ENCODE results near the gene CIROP. TPM values are rescaled to one million over a fixed set of nuclear protein-coding genes. Genes with fewer than 3 reads are reported as not detected.
A peak's percentile ranks its signal among the peaks of the same experiment; 100 is the strongest.

Gene CIROP
- polyA plus RNA-seq, 4 donors, result 0.05 to 0.11 TPM; not detected in 2

DNA sequence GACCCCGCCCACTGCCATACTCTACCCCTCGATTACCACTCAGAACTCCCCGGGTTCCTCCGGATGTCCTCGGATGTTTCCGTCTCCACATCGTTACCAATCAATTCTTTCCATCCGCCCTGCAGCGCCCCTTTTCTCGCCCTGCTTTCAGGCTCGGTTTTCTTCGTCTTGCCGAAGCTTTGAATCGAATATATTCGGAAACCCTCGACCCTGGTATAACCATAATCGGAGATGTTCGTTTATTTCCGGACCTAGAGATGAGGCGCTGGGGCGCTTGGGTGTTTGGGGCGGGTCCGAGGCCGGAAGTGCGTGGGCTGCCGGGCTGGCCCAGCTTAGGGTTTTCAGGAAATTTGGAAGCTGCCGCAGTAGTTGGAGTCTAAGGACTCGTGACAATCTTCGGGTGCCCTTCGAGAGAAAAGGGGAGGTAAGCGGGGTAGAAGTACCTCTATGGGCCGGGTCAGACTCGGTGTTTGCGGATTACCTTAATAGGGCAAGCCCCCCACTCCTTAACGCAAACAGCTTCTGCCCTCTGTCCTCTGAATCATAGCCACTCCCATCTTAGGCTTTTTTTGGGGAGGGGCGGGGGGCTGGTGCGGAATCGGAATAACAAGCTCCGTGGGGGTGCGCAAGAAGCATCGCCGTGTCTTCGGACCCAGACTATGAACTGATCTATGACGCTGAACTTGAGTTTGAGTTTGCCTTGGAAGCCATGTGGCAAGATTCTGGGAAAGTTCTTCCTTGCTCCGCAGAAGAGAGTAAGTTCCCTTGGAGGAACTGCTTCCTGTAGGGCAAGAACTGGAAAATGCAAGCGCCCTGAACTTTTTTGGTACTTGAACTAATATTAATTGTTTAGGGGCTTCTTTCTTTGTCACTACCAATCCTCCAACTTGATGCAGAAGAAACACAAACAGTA, 9.3 kb downstream of the CIROP start, which contains the start of gene C14orf119:
Gene C14orf119, plus strand, starts transcription at position 310 of the 913 bp plus-strand sequence. CDS start 2,154 bp downstream, outside the sequence.
- peak; percentile 99 to 100 (median 100) for DNase-seq (ENCODE audit: low read depth in 4 of 4, low spot score in 3 of 4)

DNA sequence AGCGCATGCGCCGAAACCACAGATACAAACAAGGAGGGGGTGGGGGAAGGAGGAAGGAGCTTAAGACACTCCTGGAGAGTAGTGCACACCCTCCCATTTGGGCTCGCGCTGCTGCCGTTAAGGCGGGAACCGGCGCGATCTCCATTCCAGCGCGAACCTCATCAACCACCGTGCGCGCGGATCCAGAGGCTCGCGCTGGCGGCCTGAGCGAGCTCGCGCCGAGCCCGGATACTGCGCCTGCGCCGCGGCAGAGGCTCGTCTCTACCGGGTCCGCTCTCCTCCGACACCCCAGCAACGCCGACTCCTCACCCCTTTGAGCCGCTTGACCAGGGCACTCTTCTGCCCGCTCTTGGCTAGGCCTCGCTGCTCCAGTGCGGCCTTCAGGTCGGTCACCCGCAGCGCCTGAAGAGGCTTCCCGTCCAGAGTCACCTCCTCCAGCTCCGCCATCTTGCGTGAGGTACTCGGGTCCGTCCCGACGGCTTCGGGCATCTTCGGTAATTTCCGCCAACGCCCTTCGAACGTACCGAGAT, 10.1 kb downstream of the CIROP start, which contains the start of gene ACIN1:
Gene ACIN1, minus strand, starts transcription at position 471 of the 530 bp plus-strand sequence. Its CDS starts 24 bp downstream, at position 447.
- peak; percentile 76 to 89 (median 80) for DNase-seq (ENCODE audit: low read depth in 4 of 4, low spot score in 3 of 4)

DNA sequence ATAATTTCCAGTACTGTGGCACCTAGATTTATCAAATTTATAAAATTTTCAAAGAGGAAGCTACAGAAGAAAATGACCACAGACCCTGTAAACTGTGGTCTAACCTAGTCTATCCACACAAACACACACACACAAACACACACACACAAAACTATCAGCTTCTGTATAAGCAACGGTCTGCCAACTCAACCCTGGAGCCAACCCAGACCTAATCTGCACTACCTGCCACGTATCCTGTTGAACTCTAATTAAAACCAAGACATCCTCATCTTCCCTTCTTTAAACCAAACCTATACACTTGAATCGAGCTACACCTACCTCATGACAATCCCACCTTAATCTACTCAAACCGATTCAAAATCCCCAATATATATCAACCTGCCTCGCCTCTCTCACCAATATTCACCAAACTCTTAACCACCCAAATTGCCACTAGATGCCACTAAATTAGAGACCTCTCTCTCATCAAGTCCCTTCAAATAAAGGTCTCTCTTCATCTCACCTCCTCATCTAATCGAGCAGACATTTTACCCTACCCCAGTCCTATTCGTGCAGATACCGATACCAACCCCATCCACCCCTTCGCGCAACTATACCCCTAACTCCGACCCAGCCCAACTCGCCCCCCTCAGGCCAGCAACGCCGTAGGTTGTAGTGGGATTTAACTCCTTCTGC, 10.7 kb downstream of the CIROP start:
- DNase-seq (ENCODE audit: low read depth in 4 of 4, low spot score in 3 of 4), result no peak

DNA sequence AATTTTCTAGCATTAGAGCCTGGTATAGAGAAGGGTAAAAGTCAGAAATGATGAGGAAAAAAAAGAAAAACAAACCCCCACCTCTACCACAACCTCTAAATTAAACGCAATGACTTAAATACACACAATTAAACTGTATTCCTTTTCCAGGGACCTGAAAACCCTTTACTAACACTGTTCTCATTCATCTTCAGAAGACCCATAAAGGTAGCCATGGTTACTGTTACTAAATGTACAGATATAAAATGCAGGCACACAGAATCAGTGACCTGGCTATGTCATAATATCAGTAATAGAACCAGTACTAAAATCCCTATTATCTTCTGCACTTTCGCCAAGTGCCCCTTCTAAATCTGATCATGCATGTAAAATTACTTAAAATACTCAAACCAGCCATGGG, 11.3 kb downstream of the CIROP start:
- DNase-seq (ENCODE audit: low read depth in 4 of 4, low spot score in 3 of 4), result no peak

DNA sequence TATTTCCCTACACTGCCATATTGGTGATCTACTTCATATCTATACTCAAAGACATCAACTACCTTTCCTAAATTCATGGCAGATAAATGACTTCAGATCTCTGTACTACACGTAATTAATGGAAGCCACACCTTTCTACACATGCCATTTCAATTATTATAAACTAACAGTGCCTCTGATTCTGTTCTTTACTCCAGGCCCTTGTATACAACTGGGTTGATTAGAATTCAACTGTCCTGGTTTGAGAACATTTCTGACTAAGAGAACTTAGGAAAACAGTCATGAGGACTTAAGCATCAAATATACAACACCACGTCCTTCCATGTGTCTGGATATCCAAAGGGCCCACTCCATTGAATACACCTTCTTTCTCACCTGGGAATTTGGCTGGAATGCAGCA, 11.7 kb downstream of the CIROP start:
- no peak for DNase-seq (ENCODE audit: low read depth in 4 of 4, low spot score in 3 of 4)

DNA sequence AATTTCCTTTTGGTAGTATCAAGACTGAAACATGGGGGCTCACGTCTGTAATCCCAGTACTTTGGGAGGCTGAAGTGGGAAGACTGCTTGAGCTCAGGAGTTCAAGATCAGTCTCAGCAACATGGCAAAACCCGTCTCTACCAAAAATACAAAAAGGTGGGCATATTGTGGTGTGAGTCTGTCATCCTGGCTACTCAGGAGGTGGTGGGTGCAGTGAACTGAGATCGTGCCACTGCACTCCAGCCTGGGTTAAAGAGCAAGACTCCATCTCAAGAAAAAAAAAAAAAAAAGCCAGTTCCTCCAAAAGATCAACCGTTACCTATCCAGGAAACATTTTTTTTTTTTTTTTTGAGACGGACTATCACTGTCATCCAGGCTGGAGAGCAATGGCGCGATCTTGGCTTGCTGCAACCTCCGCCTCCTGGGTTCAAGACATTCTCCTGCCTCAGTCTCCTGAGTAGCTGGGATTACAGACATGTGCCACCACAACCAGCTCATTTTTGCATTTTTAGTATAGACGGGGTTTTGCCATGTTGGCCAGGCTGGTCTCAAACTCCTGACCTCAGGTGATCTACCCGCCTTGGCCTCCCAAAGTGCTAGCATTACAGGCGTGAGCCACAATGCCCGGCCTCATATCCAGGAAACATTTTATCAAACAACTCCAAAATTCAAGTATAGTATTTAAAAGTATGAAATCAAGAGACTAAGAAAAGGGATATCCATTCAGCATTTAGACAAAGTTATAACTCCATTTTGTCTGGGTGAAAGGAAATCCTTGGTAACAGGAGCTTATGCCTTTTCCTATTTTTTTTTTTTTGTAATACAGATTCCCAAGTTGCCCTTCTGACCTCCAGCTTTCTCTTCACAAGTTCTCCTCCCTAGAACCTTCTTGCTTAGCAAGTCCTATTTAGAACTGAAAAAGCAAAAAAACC, 13.2 kb downstream of the CIROP start:
- no peak for DNase-seq (ENCODE audit: low read depth in 4 of 4, low spot score in 3 of 4)

DNA sequence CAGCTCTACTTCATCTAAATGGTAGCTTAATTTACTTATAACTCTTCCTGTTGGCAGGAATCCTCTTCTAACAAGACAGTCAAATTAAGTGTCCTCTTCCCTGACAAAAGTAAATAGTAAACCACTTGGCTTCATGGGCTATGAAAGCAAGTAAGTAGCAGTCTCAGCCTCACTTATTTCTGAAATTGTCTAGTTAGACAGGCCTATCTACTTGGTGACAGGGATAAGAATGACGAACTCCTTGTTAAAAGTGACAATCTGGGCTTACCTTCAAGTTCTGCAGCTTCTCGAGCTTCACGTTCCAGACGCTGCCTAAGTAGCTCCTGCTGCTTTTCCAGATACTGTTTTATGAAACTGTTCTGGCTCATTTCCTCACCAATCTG, 14.5 kb downstream of the CIROP start:
- DNase-seq (ENCODE audit: low read depth in 4 of 4, low spot score in 3 of 4), result no peak

DNA sequence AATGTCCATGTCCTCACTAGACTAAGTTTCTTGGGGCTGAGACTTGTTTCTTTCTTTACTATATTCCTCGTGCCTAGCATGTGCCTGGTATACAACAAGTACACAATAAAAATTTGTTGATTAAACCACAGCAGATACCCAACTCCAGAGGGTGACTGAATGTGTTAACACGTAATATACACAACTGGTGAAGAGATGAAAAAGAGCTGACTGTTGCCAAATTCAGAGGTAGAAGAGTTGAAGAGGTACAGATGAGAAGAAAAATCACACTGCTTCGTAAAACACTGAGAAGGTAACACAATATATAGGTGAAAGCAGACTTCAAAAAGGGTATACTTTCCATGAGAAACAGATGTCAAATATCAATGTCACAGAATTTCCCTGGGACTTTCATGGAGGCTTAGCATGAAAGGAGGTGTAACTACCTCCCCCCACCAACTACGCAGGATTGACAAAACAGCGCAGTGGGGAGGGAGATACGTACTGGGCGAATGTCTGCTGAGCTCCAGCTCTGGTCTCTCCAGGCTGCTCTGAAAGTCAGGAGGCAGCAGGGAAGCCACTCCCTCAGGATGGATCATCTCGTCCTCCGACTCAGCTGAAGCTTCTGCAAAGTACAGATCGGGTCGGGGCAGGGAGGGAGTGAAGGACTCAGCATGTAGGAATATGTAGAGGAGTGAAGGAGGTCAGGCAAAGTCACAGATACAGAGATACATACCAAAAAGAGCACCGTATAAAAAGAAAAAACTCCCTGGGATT, 15.1 kb downstream of the CIROP start:
- no peak for DNase-seq (ENCODE audit: low read depth in 4 of 4, low spot score in 3 of 4)

DNA sequence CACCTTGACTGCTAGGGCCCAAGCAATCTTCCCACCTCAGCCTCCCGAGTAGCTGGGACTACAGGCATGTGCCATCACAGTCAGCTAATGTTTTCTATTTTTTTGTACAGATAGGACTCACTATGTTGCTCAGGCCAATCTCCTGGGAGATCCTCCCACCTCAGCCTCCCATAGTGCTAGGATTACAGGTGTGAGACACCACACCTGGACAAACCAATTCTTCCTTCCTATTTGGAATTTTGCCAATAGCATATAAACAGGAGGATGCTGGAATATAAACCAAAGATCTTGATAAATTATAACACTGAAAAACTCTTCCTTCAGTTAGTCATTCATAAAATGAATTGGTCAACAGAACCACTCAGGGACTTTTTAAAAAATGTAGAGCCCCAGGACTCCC, 18.2 kb downstream of the CIROP start:
- DNase-seq (ENCODE audit: low read depth in 4 of 4, low spot score in 3 of 4), result no peak

DNA sequence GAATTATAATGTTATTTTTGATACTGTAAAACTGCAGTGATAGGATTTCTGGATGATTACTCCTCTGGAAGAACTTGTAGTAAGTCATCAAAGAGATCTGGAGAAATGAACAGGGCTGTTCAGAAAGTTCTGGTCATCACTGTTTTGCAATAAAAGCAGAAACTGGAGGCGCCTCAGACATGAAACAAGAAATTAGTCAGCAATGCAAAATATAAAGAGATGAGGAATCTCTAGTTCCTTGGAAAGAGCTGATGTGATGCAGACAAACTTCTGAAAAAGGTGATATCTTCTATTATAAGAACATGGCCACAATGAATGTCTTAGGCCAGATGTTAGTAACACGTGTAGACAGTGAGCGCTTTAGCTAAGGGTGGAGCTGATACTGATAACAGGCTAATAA, 19.3 kb downstream of the CIROP start:
- no peak for DNase-seq (ENCODE audit: low read depth in 4 of 4, low spot score in 3 of 4)

DNA sequence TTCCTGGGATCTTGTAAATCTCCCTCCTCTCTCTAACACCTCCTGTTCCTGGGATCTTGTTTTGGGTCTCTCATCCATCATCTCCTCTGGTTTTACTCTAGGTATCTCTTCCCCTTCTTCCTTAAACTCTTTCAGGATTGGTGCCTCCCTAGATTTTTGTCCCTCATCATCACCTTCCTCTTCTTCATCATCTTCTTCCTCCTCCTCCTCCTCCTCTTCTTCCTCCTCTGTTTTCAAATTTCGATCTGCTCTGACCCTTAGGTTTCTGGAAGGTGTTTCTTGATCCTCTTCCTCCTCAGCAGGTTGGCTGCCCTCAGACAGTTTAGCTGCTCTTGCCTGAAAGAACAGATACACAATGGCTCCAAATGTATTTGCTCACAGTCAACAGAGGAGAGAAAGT, 24.3 kb downstream of the CIROP start:
- DNase-seq (ENCODE audit: low read depth in 4 of 4, low spot score in 3 of 4), result no peak

DNA sequence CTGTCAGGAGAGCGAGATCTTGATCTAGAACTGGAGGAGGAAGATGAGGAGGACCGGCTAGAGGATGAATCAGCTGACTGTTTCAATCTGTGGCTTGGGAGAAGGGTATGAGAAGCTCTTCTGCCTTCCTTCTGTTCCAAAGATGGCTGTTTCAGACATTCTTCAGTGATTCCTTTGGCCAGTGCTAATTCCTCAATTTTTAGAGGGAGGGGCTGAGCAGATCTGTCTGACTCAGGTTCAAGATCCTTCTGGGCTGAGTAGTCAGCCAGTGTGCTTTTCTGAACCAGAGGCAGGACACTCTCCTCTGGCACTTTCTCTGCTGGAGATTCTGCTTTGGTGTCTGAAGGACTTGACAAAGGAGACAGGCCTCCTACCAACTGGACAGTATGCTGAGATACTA, 25.1 kb downstream of the CIROP start:
- DNase-seq (ENCODE audit: low read depth in 4 of 4, low spot score in 3 of 4), result no peak

DNA sequence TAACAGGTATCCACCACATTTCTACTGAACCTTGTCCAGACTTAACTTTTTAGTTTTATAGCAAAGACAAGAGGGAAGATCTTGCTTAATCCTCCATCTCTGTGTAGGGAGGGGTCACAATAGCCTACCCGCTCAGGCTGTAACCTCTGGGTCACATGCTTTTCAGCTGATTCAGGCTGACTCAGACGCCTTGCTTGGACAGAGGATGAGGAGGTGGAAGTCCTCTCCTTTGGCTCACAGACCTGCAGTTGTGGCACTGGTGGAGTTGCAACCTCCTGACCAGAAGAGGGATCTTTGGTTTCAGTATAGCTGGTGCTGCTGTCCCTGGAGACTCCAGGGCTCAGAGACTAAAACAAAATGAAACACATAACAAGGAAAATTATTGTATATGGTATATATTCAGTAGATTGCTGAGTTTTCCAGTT, 26.1 kb downstream of the CIROP start:
- DNase-seq (ENCODE audit: low read depth in 4 of 4, low spot score in 3 of 4), result no peak

DNA sequence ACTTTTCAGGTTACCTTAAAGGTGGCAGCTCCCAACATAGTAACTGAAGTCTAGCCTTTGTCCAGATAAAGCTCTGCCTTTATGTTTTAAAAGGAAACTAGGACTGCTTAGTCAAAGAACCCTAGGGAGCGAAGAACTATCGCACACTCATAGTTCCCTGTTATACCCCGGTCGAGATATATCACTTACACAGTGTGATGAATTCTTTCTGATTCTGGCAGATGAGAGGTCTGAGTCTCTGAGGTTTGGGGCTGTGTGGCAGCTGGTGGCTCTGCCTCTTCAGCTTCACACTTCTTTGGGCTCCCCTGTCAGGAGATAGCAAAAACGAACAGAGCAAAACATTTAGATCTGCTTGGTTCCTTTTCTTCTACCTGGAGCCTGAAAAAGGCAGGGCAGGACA, 26.8 kb downstream of the CIROP start:
- DNase-seq (ENCODE audit: low read depth in 4 of 4, low spot score in 3 of 4), result no peak

DNA sequence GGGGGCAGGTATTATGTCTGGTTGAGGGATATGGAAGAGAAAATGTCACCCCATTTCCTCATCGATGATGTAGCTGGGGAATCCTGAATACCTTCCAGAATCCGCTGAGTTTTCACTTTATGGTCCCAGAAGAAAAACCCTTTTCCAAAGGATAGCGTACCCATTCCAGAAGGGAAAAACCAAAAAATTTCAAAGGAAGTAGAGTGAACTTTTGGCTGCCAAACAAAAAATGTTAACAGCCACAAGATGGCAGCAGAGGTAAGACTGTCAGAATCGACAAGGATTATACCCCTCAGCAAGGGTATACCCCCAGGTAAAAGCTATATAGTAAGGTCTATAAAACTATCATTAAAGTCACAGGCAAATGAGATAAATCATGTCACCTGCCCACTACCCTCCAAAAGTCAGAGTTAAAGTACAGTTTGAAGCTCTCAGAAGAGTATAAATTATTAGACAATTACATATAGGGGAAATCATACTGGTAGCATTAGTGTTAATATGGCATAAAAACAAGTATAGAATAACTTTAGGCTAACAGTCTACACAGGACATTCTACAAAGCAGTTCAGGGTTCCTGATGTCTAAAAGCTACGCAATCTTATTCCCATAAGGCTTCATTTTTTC, 27.9 kb downstream of the CIROP start:
- DNase-seq (ENCODE audit: low read depth in 4 of 4, low spot score in 3 of 4), result no peak

DNA sequence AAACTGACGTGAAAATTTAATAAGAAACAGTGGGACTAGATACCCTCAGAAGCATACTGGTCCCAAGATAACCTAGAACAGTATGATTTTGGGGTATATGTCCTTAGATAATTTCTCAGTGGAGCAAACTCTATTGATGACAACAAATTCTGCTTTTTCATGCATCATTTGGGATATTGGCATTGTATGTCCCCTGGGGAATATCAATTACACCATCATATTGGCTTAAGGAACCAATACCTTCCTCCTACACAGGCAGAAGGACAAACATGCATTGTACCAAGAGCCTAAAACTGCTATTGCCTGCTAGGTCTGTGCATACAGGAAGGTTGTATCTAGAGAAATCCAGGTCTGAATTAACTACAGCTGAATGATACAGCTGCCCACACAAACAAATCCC, 29.9 kb downstream of the CIROP start:
- no peak for DNase-seq (ENCODE audit: low read depth in 4 of 4, low spot score in 3 of 4)

DNA sequence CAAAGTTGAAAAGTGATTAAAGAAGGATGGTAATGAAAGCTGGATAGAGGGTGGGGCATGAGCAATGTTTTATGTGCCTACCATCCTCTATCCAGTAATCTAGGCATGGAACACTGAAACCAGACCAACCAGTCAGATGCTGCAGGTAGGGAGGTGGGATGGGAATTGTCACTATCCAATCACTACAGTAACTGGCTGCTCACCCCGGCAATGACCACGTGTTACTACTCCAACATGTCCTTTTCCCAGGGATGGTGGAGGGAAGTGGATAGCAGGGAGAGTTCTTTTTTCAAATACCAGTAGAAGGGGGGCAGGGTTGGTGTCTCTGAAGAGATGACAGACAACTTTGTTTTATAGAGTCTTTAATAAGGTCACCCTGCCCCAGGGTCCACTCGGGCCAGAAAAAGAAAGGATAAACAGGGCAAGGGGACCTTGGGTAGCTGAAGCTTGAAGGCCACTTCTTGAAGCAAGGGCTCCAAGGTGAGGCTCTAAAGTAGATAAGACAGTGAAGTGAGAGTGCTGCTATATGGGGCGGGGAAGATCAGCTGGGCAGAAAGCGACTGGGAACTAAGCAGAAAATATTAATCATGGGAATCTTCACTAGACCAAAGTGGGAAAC, 32.8 kb downstream of the CIROP start:
- no peak for DNase-seq (ENCODE audit: low read depth in 4 of 4, low spot score in 3 of 4)

DNA sequence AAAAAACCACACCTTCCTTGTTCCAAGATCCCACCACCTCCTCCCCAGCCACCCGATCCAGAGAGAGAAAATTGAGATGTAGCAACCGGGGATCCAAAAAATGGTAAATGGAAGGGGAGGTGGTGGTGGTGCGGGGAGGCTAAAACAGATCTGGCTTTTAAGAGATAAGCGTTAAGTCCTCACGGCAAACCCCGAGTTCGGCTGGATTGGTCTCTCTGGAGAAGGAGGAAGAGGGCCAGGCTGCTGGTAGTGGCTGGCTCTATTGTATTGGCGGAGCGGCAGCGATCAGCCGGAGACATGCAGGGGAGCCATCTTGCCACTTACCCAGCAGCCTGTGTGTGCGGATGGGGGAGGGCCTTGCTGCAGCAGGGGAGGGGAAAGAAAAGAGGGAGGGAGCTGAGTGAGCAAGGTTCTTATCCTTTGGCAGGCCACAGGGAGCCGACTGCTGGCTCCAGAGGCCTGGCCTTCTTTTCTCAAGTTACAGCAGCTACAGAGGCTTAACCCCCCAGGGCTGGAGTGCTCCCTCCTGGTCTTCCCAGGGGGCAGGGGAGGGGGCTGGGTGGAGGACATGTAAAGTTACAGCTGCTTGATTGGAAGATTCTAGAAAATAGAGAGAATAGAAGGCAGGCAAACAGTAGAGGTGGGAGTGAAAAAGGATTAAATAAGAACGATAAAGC, 33.4 kb downstream of the CIROP start:
- DNase-seq (ENCODE audit: low read depth in 4 of 4, low spot score in 3 of 4), result peak in 3 of 4 donors; percentile 71 to 89 (median 77)
